Vagina (tissue), 2 donors: Measurements from ENCODE around the gene KHNYN.

Experiments used
- CTCF ChIP-seq, 3 experiments: fragments of 450-650 bp in 2 of 3; fragments of 200-600 bp in 1 of 3; sonication (generic) in 1 of 3; IDR thresholded peaks; one replicate each; pipeline ENCODE4 v1.5.1; 2017 to 2019; ENCODE audit warnings: antibody characterized with exemption in 3 of 3, mild to moderate bottlenecking in 2 of 3, moderate library complexity in 2 of 3
- POLR2A ChIP-seq, 2 donors: fragments of 450-650 bp; IDR thresholded peaks; one replicate each; pipeline ENCODE4 v1.6.1; 2017; ENCODE audit warnings: antibody characterized with exemption in 2 of 2, mild to moderate bottlenecking in 2 of 2, moderate library complexity in 2 of 2

- no peak for TF ChIP-seq CTCF (IDR thresholded peaks at IDR 0.05)
- no peak for TF ChIP-seq POLR2A (IDR thresholded peaks at IDR 0.05)
Measured at GRCh38 chr14:24394275-24394674, 35.5 kb upstream of the KHNYN start.
